Measurements from ENCODE around the gene TMEM108.

Gene TMEM108

GRCh38 chr3:133016838-133017309 lies 21.3 kb upstream of the TMEM108 start:
- DNase-seq (ENCODE audit: low spot score), result no peak
- in situ Hi-C loops (cut with MboI; ENCODE audit: low pct_unique_long_range_greater_than_20kb, low sequenced_read_pairs, unreplicated experiment), result no loop called here
- TF ChIP-seq CTCF (IDR thresholded peaks at IDR 0.05; ENCODE audit: extremely low read depth, insufficient read depth, missing control alignments), result no peak

- TF ChIP-seq CTCF (IDR thresholded peaks at IDR 0.05; ENCODE audit: extremely low read depth, insufficient read depth, missing control alignments), result no peak
- DNase-seq (ENCODE audit: low spot score), result no peak
- in situ Hi-C loops (cut with MboI; ENCODE audit: low pct_unique_long_range_greater_than_20kb, low sequenced_read_pairs, unreplicated experiment), result no loop called here
Observed at GRCh38 chr3:133018921-133019320, 19.3 kb upstream of the TMEM108 start.

- in situ Hi-C loops (cut with MboI; ENCODE audit: low pct_unique_long_range_greater_than_20kb, low sequenced_read_pairs, unreplicated experiment), result no loop called here
- TF ChIP-seq CTCF (IDR thresholded peaks at IDR 0.05; ENCODE audit: extremely low read depth, insufficient read depth, missing control alignments), result no peak
- DNase-seq (ENCODE audit: low spot score), result no peak
Observed at GRCh38 chr3:133021206-133021605, 17.0 kb upstream of the TMEM108 start.

- in situ Hi-C loops (cut with MboI; ENCODE audit: low pct_unique_long_range_greater_than_20kb, low sequenced_read_pairs, unreplicated experiment), result no loop called here
- TF ChIP-seq CTCF (IDR thresholded peaks at IDR 0.05; ENCODE audit: extremely low read depth, insufficient read depth, missing control alignments), result no peak
- DNase-seq (ENCODE audit: low spot score), result no peak
Observed at GRCh38 chr3:133023362-133023761, 14.8 kb upstream of the TMEM108 start.

GRCh38 chr3:133025546-133025945 lies 12.6 kb upstream of the TMEM108 start:
- DNase-seq (ENCODE audit: low spot score), result no peak
- TF ChIP-seq CTCF (IDR thresholded peaks at IDR 0.05; ENCODE audit: extremely low read depth, insufficient read depth, missing control alignments), result no peak
- in situ Hi-C loops (cut with MboI; ENCODE audit: low pct_unique_long_range_greater_than_20kb, low sequenced_read_pairs, unreplicated experiment), result loop anchor here (25.0 kb wide), 1 partner anchor 362 kb away; no protein-coding TSS in a partner anchor

- DNase-seq (ENCODE audit: low spot score), result no peak
- no peak for TF ChIP-seq CTCF (IDR thresholded peaks at IDR 0.05; ENCODE audit: extremely low read depth, insufficient read depth, missing control alignments)
- in situ Hi-C loops (cut with MboI; ENCODE audit: low pct_unique_long_range_greater_than_20kb, low sequenced_read_pairs, unreplicated experiment), result loop anchor here (25.0 kb wide), 1 partner anchor 355 kb away; no protein-coding TSS in a partner anchor
Observed at GRCh38 chr3:133032301-133032700, 5.9 kb upstream of the TMEM108 start.

GRCh38 chr3:133037436-133037835 lies 755 bp upstream of the TMEM108 start:
- TF ChIP-seq CTCF (IDR thresholded peaks at IDR 0.05; ENCODE audit: extremely low read depth, insufficient read depth, missing control alignments), result no peak
- DNase-seq (ENCODE audit: low spot score), result peak; percentile 14
- in situ Hi-C loops (cut with MboI; ENCODE audit: low pct_unique_long_range_greater_than_20kb, low sequenced_read_pairs, unreplicated experiment), result loop anchor here (25.0 kb wide), 1 partner anchor 350 kb away; no protein-coding TSS in a partner anchor

Data from GM13977 (cell line).